Suprapubic skin (tissue), 4 donors: ENCODE results near the gene CLSTN1.

Source experiments
- CTCF ChIP-seq, 2 donors: fragments of 200-600 bp in 1 of 2; fragments of 450-650 bp in 1 of 2; sonication (generic) in 1 of 2; IDR thresholded peaks; one replicate each; pipeline ENCODE4 v1.5.1; 2016 to 2019; ENCODE audit warnings: antibody characterized with exemption in 2 of 2, mild to moderate bottlenecking in 1 of 2, moderate library complexity in 1 of 2
- EP300 ChIP-seq: sonication (generic); formaldehyde crosslinking; IDR thresholded peaks from one replicate; pipeline ENCODE4 v1.6.1; 2017; ENCODE audit warnings: antibody characterized with exemption
- POLR2A ChIP-seq, 2 donors: fragments of 450-650 bp; IDR thresholded peaks; one replicate each; pipeline ENCODE4 v1.6.1; 2017; ENCODE audit warnings: antibody characterized with exemption in 2 of 2, mild to moderate bottlenecking in 2 of 2, moderate library complexity in 2 of 2
- POLR2AphosphoS5 ChIP-seq, 3 donors: sonication (generic); formaldehyde crosslinking; IDR thresholded peaks; one replicate each; pipeline ENCODE4 v1.6.1; 2017; ENCODE audit warnings: antibody characterized with exemption in 3 of 3

GRCh38 chr1:9749361-9749760 is 74.4 kb downstream of the CLSTN1 start:
- TF ChIP-seq CTCF (IDR thresholded peaks at IDR 0.05) (no peak), POLR2AphosphoS5 (IDR thresholded peaks at IDR 0.05) (no peak), POLR2A (IDR thresholded peaks at IDR 0.05) (no peak), EP300 (no peak)
